GM12878 (cell line): ENCODE measurements around the gene POLA2.

ENCODE experiments used
- CHD4 ChIP-seq: fragments of 200-600 bp; sonication (generic); IDR thresholded peaks from 2 replicates; pipeline ENCODE4 v1.6.1; 2016; ENCODE audit warnings: mild to moderate bottlenecking
- CTCF ChIP-seq, 3 experiments: IDR thresholded peaks in 2 of 3; conservative IDR thresholded peaks in 1 of 3; 2 replicates each; pipeline ENCODE4 v1.5.1; 2011; ENCODE audit warnings: low read depth in 3 of 3, low read length in 3 of 3, mild to moderate bottlenecking in 3 of 3, control low read depth in 2 of 3, moderate library complexity in 2 of 3, inconsistent platforms in 1 of 3, mixed read lengths in 1 of 3; ENCODE audit not compliant: control insufficient read depth in 2 of 3, insufficient read depth in 1 of 3; ENCODE audit errors: extremely low read depth in 1 of 3
- FOXK2 ChIP-seq: fragments of 450-650 bp; IDR thresholded peaks from 2 replicates; pipeline ENCODE4 v1.6.1; 2017; ENCODE audit warnings: mild to moderate bottlenecking, moderate library complexity
- IRF4 ChIP-seq: IDR thresholded peaks from 2 replicates; pipeline ENCODE4 v1.6.1; 2011; ENCODE audit warnings: low read depth, low read length
- POLR2A ChIP-seq: IDR thresholded peaks from 2 replicates; pipeline ENCODE4 v1.6.1; 2011; ENCODE audit warnings: low read depth, mild to moderate bottlenecking, low read length
- REST ChIP-seq: IDR thresholded peaks from 2 replicates; pipeline ENCODE4 v1.6.1; 2012; ENCODE audit warnings: mild to moderate bottlenecking, low read depth, low read length
- SMC3 ChIP-seq: IDR thresholded peaks from 2 replicates; pipeline ENCODE4 v1.6.1; 2011; ENCODE audit warnings: low read length, improper control_type of control experiment, borderline replicate concordance

- peak; percentile 68 to 94 (median 69) for TF ChIP-seq CTCF (IDR thresholded peaks at IDR 0.05 in 2 of 3, conservative IDR thresholded peaks at IDR 0.05 in 1 of 3; ENCODE audit: control insufficient read depth in 2 of 3, extremely low read depth in 1 of 3, insufficient read depth in 1 of 3, low read depth in 3 of 3, low read length in 3 of 3)
- no peak for TF ChIP-seq REST
- no peak for TF ChIP-seq CHD4
- no peak for TF ChIP-seq FOXK2
- no peak for TF ChIP-seq IRF4
- TF ChIP-seq POLR2A = no peak
- peak; percentile 91 for TF ChIP-seq SMC3
Measured at GRCh38 chr11:65274735-65275682, 13.2 kb downstream of the POLA2 start.
